ENCODE measurements around the gene DHX9.
"Not testable (repeated sequence)": the region's sequence is repeated elsewhere in the genome, so short reads cannot be mapped to it uniquely, and the experiment has no call there.

DHX9 gene

DNA sequence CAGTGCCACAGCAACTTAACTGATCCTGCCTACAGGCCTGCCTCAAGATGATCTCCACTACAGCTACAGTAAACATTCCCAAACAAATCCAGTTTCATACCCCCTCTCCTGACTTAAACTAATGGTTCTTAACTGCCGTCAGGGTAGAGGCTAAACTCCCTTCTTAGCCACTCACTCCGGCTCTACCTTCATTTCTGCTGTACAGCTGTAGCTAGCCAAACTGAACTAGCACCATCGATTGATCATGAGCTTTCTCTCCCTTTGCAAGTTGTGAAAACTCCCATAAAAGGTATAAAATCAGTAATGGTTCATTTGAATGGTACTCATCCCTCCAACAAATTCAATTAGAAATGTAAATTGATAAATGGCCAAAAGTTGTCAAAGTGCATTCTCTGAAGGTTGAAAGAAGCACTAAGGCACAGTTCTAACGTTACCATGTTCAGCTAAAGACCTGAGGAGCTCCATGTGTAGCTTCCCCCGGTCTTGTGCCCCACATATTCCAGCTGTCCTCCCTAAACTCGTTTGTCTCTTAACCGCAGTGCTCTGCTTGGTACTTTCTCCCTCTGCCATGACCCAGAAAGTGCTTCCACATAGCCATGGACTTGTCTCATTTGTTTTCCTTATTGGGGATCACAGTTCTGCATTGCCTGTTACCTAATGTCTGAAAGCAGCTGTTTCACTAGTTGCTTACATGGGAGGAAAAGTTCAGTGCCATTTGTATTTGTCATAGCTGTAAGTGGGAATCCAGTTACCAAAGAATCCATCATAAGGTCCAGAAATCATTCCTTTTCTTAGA is 49.8 kb downstream of the DHX9 start:
- DNase-seq = no peak

DNA sequence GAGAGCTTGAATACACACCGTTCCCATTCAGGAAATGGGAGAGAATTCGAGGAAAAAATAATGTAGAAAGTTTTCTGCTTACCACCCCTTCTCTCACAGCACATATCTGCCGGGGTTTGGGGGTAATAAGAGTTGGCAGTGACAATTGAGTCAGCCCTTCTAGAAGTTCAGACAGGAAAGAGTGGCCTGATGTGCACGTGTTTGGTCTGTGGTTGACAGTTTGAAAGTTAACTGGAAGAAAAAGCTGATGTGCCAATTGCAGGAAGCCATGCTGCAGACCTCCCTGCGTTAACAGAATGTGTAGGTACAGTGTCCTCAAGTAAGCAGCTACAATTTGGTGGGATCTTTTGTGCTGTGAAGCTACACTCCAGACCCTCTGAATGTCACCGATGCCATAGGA is 50.9 kb downstream of the DHX9 start:
- DNase-seq = no peak

DNA sequence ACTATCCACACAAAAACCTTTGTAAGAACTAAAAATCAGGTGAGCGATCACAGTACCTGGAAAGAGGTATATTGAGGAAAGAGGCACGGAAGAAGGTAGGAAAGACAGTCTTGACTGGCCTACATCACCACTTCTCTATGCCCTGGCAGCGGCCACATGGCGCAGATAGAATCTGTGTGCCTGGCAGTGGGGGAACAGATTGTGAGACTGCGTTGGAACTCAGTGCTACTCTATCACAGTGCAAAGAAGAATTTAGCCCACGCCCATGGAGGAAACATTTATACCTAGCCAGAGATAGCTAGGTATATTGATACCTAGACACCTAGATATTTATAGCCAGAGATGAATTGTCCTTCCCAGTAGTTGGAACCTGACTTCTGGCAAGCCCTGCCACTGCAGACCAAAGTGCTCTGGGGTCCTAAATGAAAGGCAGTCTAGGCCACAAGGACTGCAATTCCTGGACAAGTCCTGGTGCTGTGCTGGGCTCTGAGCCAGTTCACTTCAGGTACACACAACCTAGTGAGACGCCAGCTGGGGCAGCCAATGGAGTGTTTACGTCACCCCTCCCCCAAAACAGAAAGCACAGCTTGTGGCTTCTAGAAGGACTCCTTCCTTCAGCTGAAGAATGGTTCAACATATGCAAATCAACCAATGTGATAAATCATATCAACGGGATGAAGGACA is 51.9 kb downstream of the DHX9 start:
- DNase-seq = no peak

DNA sequence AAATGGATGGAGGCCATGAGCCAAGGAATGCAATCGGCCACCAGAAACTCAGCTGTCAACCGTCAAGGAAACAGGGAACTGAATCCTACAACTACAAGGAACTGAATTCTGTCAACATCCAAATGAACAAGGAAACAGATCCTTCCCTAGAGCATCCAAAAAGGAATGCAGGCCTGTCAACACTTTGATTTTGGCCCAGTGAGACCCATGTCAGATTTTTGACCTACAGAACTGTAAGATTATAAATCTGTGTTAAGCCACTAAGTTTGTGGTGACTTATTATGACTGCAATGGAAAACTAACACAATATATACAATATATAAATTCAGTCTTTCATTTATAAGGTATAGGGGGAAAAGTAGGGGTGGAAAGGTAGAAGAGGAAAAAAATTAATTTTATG is 58.5 kb downstream of the DHX9 start:
- DNase-seq = no peak

DNA sequence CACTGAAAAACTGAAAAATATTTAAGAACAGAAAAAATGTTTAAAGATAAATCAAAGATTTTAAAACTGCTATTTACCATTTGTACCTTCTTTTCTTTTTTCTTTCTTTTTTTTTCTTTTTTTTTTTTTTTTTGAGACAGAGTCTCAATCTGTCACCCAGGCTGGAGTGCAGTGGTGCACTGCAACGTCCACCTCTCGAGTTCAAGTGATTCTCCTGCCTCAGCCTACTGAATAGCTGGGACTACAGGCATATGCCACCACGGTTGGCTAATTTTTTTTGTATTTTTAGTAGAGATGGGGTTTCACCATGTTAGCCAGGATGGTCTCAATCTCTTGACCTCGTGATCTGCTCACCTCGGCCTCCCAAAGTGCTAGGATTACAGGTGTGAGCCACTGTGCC is 62.8 kb downstream of the DHX9 start:
- not testable (repeated sequence) for DNase-seq

DNA sequence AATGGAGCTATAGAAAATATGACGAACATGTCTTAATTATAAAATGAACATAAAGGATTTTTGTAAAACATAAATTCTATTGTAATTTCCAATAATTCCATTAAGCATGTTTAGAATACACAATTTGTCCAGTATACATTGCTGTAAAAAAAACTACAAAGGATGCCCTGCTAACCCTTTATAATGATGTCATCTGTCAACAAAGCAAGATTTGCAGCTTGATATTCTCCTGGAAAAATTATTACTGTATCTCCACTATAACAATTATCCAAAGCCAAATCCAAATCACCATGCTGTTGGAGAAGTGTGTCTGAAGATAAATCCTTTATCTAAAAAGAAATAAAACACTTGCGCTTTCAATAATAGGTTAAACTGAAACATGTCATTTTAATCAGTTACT is 66.2 kb downstream of the DHX9 start:
- no peak for DNase-seq

DNA sequence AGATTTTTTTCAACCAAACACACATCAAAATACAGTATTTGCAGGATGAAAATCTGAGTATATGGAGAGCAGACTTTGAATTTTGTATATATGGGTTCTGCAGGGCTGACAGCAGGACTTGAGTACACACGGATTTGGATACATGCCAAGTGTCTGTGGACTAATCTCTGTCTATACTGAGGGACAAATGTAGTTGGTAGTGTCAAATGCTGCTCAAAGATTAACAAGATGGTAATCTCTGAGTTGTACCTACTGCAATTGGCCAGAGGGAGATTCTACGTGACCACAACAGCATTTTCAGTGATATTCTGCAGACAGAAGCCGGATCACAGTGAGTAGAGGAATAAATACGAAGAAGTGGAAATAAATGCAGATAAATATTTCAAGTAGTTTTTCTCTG is 70.4 kb downstream of the DHX9 start:
- no peak for DNase-seq

DNA sequence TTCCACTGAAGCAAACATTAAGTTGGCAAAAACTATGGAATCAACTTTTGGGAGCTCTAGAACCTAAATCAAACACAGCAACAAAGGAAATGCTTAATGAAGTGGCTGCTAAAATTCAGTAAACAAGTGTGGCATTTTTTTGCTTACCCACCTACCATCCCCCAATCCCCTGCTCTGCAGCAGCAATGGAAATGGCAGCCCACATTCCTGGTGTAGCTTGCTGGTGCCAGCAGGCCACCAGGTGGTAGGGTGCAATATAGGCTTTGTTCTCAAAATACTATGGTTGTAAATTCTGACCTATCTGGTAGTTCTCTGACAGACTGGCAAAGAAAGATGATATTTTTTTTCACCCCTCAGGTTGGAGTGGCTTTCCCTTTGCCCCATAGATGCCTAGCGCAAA is 71.0 kb downstream of the DHX9 start:
- DNase-seq = no peak

DNA sequence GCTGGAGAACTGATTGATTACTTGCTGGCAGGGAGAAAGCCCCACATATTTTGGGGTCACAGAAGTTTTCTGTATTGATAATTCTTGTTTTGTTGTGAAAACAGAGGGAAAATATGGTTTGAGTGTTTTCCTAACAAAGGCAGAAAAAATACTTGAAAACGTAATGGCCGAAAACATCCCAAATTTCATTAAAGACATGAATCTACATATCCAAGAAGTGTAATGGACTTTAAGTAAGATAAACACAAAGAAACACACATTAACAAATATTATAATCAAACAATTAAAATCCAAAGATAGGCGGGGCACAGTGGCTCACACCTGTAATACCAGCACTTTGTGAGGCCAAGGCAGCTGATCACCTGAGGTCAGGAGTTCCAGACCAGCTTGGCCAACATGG is 74.3 kb downstream of the DHX9 start:
- no peak for DNase-seq

DNA sequence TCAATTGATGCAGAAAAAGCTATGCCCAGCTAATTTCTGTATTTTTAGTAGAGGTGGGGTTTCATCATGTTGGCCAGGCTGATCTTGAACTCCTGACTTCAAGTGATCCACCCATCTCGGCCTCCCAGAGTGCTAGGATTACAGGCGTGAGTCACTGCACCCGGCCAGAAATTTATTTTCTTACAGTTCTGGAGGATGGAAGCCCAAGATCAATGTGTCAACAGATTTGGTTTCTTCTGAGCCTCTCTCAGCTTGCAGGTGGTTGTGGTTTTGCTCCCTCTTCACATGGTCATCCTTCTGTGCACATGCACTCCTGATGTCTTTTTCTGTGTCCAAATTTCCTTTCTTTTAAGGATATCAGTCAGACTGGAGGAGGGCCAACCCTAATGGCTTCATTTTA is 78.2 kb downstream of the DHX9 start:
- no peak for DNase-seq

DNA sequence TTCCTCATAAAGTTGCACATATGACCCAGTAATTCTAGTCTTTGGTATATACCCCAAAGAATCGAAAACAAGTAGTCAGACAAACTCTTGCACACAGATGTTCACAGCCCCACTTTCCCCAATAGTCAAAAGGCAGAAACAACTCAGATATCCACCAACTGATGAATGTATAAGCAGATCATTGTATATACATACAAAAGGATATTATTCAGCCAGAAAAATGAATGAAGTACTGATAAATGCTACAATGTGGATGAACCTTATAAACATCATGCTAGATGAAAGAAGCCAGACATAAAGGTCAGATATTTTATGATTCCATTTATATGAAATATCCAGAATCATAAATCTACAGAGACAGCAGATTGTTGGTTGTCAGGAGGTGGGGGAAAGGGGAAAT is 86.5 kb downstream of the DHX9 start:
- no peak for DNase-seq

DNA sequence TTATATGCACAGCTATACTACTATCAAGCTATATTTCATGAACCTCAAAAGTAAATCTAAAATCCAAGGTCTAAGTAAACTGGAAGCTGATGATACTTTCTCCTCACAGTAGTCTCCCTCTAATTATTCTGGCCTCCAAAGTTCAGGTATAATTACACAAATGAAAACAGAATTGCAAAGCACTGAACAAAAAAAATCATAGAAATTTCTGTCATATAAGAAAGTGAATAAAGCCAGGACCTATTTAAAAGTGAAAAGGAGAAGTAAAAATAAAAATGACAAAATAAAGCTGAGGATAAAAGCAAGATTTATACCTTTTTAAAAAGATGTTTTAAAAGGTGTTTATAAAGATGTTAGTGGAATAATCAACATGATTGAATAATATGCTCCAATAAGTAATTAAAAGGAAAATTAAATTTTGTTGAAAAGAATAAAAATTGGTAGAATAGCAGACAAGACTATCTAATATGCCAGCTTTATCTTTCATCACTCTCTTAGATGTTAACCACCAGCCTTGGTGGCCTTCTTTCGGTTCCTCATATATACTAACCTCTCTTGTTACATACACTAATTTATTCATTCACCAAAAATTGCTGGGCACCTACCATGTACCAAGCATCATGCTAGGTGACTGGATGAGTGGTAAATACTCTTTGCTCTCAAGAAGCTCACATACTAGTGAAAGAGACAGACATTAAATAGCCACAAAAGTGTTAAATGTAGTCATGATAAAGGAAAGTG is 88.7 kb downstream of the DHX9 start:
- DNase-seq = no peak

DNA sequence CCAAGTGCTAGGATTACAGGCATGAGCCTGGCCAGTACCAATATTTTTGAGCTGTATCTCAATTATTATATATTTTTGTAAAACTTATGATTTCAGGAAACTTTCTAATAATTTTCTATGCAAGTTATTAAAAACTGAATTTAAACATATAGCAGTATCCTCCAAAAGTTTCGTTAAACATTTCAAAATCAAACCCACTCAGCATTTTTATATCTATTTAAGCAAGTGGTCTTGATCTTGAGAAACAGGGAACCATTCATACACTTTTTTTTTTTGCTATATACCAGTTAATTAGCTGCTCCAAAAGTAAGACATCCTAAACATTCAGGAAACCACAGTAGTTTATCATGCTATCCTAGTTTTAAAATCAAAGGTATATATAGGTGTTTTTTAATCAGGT is 91.8 kb downstream of the DHX9 start:
- DNase-seq = no peak

DNA sequence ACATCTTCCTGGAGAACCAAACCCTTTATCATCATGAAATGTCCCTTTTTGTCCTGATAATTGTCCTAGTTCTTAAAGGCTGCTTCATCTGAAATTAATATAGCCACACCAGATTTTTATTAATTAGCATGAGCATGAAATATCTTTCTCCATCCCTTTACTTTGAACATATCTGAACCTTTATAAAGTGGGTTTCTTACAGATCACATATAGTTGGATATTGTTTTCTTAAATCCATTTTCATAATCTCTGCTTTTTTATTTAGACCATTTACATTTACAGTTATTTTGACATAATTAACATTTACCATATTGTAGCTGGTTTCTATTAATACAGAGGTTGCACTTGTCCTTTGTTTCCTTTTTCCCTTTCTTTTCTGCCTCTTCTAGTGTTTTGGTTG is 96.6 kb downstream of the DHX9 start:
- DNase-seq = no peak
